ENCODE results near the gene RIBC2. TPM values are rescaled to one million over a fixed set of nuclear protein-coding genes. Genes with fewer than 3 reads are reported as not detected.
"Not testable (repeated sequence)": the region's sequence is repeated elsewhere in the genome, so short reads cannot be mapped to it uniquely, and the experiment has no call there.

RIBC2 gene
- total RNA-seq, 2 donors from 2014 or later: 0.39 to 0.47 TPM

GRCh38 chr22:45442116-45442515, 28.6 kb downstream of the RIBC2 start:
- DNase-seq: no peak
- intact Hi-C loops (cut with DNase I): loop anchor here in 1 of 2 donors (5.0 kb wide), 1 partner anchor 110 kb away; no protein-coding TSS in a partner anchor
- no peak for ATAC-seq

- no peak for ATAC-seq
- intact Hi-C loops (cut with DNase I): loop anchor here in 1 of 2 donors (5.0 kb wide), 1 partner anchor 108 kb away; no protein-coding TSS in a partner anchor
- DNase-seq: no peak
These were observed 30.7 kb downstream of the RIBC2 start for GRCh38 chr22:45444168-45444567.

- intact Hi-C loops (cut with DNase I): no loop called here
- DNase-seq (no peak), ATAC-seq (no peak)
These were observed 31.7 kb downstream of the RIBC2 start for GRCh38 chr22:45445031-45445710.

- intact Hi-C loops (cut with DNase I): no loop called here
- no peak for ATAC-seq
These were observed 32.7 kb downstream of the RIBC2 start for GRCh38 chr22:45446216-45446615.

GRCh38 chr22:45447596-45447995, 34.1 kb downstream of the RIBC2 start:
- DNase-seq; ATAC-seq; intact Hi-C loops (cut with DNase I): not testable (repeated sequence)

More at GRCh38 chr22:45446216-45446615, 32.7 kb downstream of the RIBC2 start:
- no peak for DNase-seq

GRCh38 chr22:45448431-45448830, 34.9 kb downstream of the RIBC2 start:
- intact Hi-C loops (cut with DNase I): no loop called here
- DNase-seq (peak; percentile 72), ATAC-seq (peak; percentile 80 to 81)

- ATAC-seq; DNase-seq; intact Hi-C loops (cut with DNase I): not testable (repeated sequence)
These were observed 35.9 kb downstream of the RIBC2 start for GRCh38 chr22:45449442-45449841.

GRCh38 chr22:45450101-45450785, 36.8 kb downstream of the RIBC2 start:
- intact Hi-C loops (cut with DNase I): no loop called here
- no peak for DNase-seq

GRCh38 chr22:45450921-45451651, 37.6 kb downstream of the RIBC2 start:
- intact Hi-C loops (cut with DNase I): no loop called here
- ATAC-seq (peak; percentile 61 to 64), DNase-seq (no peak)

More at GRCh38 chr22:45450101-45450785, 36.8 kb downstream of the RIBC2 start:
- no peak for ATAC-seq

- no peak for DNase-seq
- no peak for ATAC-seq
- intact Hi-C loops (cut with DNase I): no loop called here
These were observed 38.5 kb downstream of the RIBC2 start for GRCh38 chr22:45451972-45452371.

GRCh38 chr22:45452565-45453379, 39.3 kb downstream of the RIBC2 start:
- no peak for ATAC-seq
- intact Hi-C loops (cut with DNase I): no loop called here
- DNase-seq: no peak

- intact Hi-C loops (cut with DNase I): no loop called here
- ATAC-seq (no peak), DNase-seq (no peak)
These were observed 40.3 kb downstream of the RIBC2 start for GRCh38 chr22:45453764-45454163.

- intact Hi-C loops (cut with DNase I): no loop called here
- DNase-seq (no peak), ATAC-seq (no peak)
These were observed 40.8 kb downstream of the RIBC2 start for GRCh38 chr22:45454275-45454674.

GRCh38 chr22:45455212-45455611, 41.7 kb downstream of the RIBC2 start:
- intact Hi-C loops (cut with DNase I): no loop called here
- DNase-seq: no peak
- ATAC-seq: no peak

- intact Hi-C loops (cut with DNase I): no loop called here
- DNase-seq (no peak), ATAC-seq (no peak)
These were observed 42.1 kb downstream of the RIBC2 start for GRCh38 chr22:45455621-45456020.

GRCh38 chr22:45456811-45457210, 43.3 kb downstream of the RIBC2 start:
- intact Hi-C loops (cut with DNase I): no loop called here
- ATAC-seq: no peak
- DNase-seq: no peak

GRCh38 chr22:45458532-45458931, 45.0 kb downstream of the RIBC2 start:
- intact Hi-C loops (cut with DNase I): no loop called here
- ATAC-seq (no peak), DNase-seq (no peak)

- no peak for ATAC-seq
- no peak for DNase-seq
- intact Hi-C loops (cut with DNase I): no loop called here
These were observed 45.7 kb downstream of the RIBC2 start for GRCh38 chr22:45459235-45459634.

Data from left cardiac atrium (tissue), 4 donors.